ENCODE results near the gene UPP2.

GRCh38 chr2:158134655-158135054, 33.0 kb downstream of the UPP2 start:
- TF ChIP-seq CTCF (IDR thresholded peaks at IDR 0.05) (no peak), POLR2AphosphoS5 (IDR thresholded peaks at IDR 0.05) (no peak)
